HG03175 (cell line): ENCODE measurements around the gene SEC16B.

ENCODE experiments used
- ATAC-seq: cut with Tn5 transposase; IDR thresholded peaks from one replicate; pipeline ENCODE4 v1.9.1; 2021; ENCODE audit warnings: mild to moderate bottlenecking, moderate library complexity; ENCODE audit not compliant: unreplicated experiment

The SEC16B gene

DNA sequence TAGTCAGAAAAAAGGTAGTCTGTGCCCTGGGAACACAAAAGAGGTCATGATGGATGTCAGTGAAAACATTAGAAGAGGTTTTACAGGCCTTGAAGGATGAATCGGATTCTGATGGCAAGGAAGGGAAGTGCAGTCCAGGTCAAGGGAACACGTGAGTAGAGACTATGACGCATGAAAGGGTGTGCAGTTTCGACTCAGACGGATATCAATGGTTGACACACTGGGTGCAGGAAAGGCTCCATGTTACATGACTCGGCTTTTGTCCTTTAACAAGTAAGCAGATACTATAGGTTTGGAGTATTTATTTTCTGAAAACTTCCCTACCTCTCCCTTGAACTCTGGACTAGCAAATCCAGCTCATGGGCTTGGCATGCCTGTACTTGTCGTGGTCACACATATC lies 55.3 kb downstream of the SEC16B start:
- no peak for ATAC-seq

DNA sequence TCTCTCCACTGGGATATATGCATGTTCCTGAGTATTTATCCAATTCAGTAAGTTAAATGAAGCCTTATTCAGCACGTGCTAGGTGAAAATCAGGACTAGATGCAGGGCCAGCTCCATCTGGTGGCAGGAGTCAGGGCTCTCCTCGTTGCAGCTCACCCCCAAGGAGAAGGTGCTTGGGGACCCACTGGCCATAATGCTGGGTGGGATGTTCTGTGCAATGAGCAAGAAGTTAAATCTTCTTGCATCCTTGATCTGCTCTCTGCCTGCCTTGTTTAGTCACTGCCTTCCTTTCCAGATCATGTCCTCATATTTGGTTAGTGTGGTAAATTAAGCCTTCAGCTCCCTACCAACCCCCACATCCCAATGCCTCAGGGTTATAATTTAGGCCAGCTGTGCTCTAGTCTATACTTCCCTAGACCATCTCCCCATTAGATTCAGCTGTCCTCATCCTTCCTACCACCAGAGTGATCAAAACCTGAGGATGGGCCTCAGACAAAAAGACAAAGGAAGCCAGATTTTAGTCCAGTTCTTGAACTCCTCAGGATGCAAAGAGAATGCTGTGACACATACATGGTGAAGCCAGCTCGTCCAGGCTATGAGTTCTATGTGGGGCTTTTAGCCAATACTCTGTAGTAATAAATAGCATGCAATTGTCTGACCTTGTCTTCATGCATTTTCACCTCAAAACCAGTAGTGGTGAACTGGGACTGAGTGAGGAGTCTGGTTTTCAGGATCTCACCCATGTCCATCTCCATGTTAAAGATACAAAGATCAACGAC lies 55.9 kb downstream of the SEC16B start:
- ATAC-seq = no peak

DNA sequence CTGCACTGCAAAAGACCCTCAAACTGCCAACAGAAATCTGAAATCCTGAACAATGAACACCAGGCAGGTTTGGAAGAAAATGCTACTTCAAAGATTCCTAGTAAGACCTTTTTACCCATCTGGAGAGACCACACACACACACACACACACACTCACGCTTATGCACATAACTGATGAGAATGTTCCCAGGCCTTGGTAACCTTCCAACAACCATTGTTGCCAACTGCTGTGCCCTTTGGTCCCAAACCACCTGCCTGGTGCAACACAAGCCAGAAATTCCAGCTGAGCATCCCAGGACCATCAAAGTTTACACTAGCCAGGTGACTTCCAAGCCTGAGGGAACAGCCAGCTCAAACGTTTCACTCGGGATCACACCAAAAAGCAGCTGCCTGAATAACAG lies 56.9 kb downstream of the SEC16B start:
- ATAC-seq = no peak

DNA sequence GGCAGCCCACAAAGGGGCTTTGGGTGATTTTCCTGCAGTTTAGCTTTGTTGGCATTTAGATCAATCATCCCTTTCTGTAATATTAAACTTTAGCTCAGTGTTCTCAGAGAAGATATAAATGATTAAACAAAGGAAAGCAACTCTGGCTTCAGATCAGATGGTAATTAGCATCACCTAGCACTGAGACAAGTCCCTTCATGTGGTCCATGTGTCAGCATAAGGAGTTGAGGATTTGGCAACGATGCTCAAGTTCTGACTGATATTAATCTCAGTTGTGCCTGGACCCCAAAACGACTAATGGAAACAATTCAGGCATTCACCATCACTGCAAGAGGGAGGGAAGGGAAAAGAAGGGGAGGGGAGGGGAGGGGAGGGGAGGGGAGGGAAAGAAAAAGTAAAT lies 60.4 kb downstream of the SEC16B start:
- no peak for ATAC-seq

DNA sequence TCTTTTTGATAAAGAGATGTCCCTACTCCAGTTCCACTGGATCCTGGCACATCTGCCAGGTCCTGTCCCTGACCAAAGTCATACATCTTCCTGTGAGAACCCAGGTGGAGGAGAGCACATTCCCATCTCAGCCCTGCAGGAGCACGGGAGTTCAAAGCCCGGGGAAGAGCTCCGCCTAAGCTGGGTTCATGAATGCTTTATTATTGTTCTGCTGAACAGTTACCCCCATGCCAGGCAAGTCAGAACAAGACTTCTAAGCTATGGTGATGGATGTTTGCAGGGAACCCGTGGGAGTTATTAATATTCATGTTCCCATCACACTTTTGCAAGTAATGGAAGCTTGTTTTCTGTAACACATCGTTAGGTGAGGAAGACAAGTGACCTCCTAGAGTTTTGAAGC lies 62.9 kb downstream of the SEC16B start:
- no peak for ATAC-seq

DNA sequence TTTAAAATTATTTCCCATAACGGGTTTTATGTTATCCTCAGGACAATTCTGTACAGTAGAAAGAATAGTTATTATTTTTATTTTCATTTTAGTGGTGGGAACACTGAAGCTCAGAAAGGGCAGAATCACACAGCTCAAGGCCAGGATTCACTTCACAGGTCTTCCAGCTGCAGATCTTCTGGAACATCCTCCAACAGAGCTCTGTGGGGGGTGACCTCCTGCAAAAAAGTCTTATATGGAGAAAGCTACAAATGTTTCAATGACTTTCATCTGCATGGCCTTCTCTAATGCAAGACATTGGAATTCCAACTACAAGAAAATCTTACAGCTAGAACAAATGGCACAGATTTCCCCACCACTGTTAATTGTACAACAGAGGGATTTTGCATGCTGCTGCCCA lies 64.2 kb downstream of the SEC16B start:
- ATAC-seq = no peak

DNA sequence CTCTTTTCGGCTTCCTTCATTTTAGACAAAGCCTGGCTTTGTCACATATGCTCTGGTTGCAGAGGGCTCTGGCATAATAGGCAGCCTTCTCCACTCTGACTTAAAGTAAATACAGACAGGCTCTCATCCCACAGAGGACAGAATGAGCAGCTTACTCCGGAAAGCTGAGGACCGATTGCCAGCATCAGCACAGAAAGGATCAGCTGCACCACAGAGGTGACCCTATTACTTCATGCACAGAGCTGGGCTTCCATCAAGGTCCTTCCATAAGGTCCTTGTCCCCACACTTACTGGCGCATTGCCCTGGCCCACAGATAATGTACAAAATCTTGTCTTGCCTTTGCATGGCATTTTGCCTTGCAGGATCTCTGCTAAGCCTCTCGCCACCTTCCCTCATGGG lies 67.6 kb downstream of the SEC16B start:
- no peak for ATAC-seq

DNA sequence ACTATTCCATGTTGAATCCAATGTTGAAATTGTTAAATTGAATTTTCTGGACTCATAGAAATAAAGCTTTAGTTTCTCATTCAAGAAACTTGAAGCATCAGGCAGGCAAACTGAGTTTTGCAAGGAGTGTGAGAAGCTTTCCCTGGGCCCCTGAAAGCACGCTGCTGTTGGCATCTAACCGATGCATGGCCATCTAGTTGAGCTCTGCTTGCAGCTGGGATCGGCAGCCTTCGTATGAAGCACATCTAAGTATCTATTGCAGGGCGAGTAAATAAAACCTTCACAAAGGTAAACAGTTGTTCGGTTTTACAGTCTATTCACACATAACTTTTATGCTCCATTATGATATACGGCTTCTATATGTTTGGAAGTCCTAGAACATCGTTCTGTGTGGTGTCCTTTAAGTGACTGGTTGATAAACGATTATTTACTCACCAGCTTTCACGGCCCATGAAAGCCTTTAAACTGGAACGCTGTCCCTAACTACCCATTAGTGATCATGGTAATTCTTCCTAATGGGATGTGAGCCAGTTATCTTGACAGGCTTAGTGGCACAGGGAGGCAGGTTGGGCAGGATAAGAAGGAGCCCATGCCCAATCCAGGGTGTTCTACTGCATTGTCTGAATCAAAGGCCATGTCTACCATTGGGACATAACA lies 71.7 kb downstream of the SEC16B start:
- ATAC-seq = no peak

DNA sequence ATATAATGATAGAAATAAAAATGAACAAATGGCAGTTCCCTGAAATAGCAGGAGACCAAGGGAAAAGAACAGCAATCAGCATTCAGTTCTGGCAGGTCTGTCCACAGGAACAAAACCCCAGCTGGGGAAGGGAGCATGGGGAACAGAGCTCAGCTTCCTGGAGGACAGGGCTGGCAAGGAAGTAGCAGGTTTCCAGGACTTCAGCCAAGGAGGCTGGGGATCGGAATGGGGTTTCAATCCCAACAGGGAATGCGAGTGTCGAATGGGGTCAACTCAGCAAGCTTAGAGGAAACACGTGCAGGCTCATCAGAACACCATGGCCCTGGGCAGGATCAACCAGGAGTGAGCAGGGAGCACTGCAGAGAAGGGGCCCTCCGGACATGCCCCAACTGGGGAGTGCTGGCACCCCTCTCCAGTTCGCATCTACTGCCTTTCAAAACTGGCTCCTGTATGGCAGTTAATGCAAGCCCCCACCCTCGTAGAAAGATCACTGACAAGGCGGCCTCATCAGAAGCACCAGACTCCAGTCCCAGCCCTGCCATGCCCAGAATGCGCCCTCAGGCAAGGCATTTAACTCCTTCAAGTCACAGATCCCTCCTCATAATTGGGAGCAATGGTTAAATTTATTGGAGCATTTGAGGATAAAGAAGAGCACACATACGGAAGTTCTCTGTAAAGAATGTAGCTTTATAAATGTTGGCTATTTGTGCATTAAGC lies 72.4 kb downstream of the SEC16B start:
- no peak for ATAC-seq
